Left ventricle myocardium inferior (tissue), 1 donor: ENCODE results near the gene ZNF652. TPM values are rescaled to one million over a fixed set of nuclear protein-coding genes. Genes with fewer than 3 reads are reported as not detected.
"Not testable (repeated sequence)": the region's sequence is repeated elsewhere in the genome, so short reads cannot be mapped to it uniquely, and the experiment has no call there.

Experiments used
- DNase-seq: peaks from one replicate; pipeline ENCODE4 v3.0.0-alpha.2; 2020
- H3K27ac ChIP-seq: fragments of 200-600 bp; replicated peaks from 2 replicates; pipeline ENCODE4 v1.8.0; 2021
- H3K27me3 ChIP-seq: fragments of 200-600 bp; 2 replicates; pipeline ENCODE4 v1.8.0; 2021; ENCODE audit warnings: low read depth
- H3K36me3 ChIP-seq: fragments of 200-600 bp; 2 replicates; pipeline ENCODE4 v1.8.0; 2021
- H3K4me1 ChIP-seq: fragments of 200-600 bp; 2 replicates; pipeline ENCODE4 v1.8.0; 2021
- H3K4me3 ChIP-seq: fragments of 200-600 bp; 2 replicates; pipeline ENCODE4 v1.8.0; 2021; ENCODE audit warnings: mild to moderate bottlenecking, moderate library complexity
- H3K9me3 ChIP-seq: fragments of 200-600 bp; replicated peaks from 2 replicates; pipeline ENCODE4 v1.8.0; 2021
- intact Hi-C: fragments of 100-400 bp; cut with micrococcal nuclease; formaldehyde crosslinking; loops from one replicate; pipeline ENCODE4 v1.11.0; 2022
- total RNA-seq: library from RNA; stranded (reverse); fragmentation: NEBNext Ultra II Directional; extraction: Animal tissue kit (Norgen Biotek cat#: 25700); gene quantifications from one replicate; pipeline ENCODE4 v1.2.1, GENCODE V29; 2021
- TF ChIP-seq, protein P1 (sequence below): fragments of 200-600 bp; IDR thresholded peaks from 2 replicates; pipeline ENCODE4 v1.8.0; 2021; ENCODE audit warnings: antibody characterized with exemption, mild to moderate bottlenecking, borderline replicate concordance
- donor health status: DM: no; HTN: yes; CAD: no; lungs with severe emphysema.

The ZNF652 gene
- total RNA-seq, 1 donor from 2014 or later, result 19.2 TPM

DNA sequence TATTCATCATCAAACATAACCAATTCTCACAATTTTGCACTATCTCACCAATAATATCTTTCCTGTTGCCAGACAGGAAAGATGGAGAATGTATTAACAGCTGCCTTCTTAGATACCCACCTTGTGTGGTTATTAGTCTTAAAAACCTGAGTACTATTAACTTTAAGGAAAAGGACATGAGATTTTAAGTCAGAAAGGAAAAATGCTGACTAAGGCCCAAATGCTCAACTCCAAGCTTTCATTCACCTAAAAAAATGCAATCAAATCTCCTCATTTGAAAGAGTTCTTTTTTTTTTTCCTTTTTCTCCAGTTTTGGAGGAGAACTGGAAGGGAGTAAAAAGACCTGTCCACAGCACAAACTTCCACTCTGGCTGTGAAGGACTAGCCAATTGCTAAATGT lies 70.1 kb downstream of the ZNF652 start:
- no peaks in the 10 kb centered on the region for H3K4me1 ChIP-seq
- intact Hi-C loops, result loop anchor here (5.0 kb wide), 1 partner anchor 115 kb away; no protein-coding TSS in a partner anchor
- no peak overlapping the region for H3K27ac ChIP-seq
- DNase-seq, result no peak
- H3K4me3 ChIP-seq, result no peak overlapping the region
- no peaks in the 10 kb centered on the region for H3K9me3 ChIP-seq
- TF ChIP-seq, protein P1, sequence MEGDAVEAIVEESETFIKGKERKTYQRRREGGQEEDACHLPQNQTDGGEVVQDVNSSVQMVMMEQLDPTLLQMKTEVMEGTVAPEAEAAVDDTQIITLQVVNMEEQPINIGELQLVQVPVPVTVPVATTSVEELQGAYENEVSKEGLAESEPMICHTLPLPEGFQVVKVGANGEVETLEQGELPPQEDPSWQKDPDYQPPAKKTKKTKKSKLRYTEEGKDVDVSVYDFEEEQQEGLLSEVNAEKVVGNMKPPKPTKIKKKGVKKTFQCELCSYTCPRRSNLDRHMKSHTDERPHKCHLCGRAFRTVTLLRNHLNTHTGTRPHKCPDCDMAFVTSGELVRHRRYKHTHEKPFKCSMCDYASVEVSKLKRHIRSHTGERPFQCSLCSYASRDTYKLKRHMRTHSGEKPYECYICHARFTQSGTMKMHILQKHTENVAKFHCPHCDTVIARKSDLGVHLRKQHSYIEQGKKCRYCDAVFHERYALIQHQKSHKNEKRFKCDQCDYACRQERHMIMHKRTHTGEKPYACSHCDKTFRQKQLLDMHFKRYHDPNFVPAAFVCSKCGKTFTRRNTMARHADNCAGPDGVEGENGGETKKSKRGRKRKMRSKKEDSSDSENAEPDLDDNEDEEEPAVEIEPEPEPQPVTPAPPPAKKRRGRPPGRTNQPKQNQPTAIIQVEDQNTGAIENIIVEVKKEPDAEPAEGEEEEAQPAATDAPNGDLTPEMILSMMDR, result no peak
- peaks cover 17% of the 10 kb centered on the region for H3K36me3 ChIP-seq
- no peaks in the 10 kb centered on the region for H3K27me3 ChIP-seq

DNA sequence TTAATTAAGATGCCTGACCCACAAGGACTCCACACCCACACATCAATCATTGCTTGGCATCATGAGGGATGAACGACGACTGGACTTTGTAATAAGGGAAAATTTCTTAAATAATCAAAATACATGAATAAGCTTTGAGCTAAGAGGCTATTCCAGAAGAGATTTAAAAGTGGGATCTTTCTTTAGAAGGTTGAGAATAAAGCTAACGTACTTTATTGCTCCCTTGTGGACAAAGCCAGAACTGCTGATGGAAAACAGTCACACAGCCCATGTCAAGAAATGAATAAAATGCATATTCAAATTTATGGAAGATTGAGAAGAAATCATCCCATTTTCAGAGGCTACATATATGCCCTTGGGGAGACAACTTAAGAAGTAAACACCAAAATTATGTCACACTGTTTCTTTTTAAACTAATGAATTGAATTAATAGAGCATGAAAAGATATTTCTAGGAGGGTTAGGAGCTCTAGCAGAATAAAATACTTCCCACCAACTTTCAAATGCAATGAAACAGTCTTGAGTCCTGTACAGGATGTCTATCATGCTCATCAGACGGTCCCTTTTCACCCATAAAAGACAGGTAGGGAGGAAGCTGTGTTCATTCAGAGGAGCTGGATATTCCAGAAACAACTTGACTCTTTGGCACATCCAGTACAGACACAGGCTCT lies 71.2 kb downstream of the ZNF652 start:
- H3K27me3 ChIP-seq, result no peaks in the 10 kb centered on the region
- H3K9me3 ChIP-seq, result no peaks in the 10 kb centered on the region
- no peak for DNase-seq
- H3K4me3 ChIP-seq, result no peak overlapping the region
- H3K36me3 ChIP-seq, result peaks cover 17% of the 10 kb centered on the region
- TF ChIP-seq, protein P1, result peak; percentile 79
- intact Hi-C loops, result loop anchor here (5.0 kb wide), 1 partner anchor 114 kb away; no protein-coding TSS in a partner anchor
- H3K4me1 ChIP-seq, result no peaks in the 10 kb centered on the region
- H3K27ac ChIP-seq, result no peak overlapping the region

DNA sequence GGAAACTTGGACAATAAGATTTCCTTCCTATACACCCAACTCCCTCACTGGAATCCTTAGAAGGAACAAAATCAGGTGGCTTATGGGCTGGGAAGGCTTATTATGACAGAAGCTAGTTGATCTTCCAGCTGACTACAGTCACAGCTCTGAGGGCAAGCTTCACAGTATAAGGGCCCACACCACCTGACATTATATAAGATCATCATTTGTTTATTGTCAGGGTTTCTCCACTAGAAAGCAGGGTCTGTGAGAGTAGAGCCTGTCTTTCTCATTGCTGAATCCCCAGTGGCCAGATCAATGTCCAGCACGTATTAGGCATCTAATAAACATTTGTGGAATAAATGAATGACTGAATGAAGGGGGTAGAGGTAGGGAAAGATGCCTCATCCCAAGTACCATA lies 73.7 kb downstream of the ZNF652 start:
- H3K27me3 ChIP-seq, result no peaks in the 10 kb centered on the region
- no peak overlapping the region for H3K4me3 ChIP-seq
- no peaks in the 10 kb centered on the region for H3K9me3 ChIP-seq
- peaks cover 11% of the 10 kb centered on the region for H3K36me3 ChIP-seq
- TF ChIP-seq, protein P1, result no peak
- intact Hi-C loops, result no loop called here
- no peak for DNase-seq
- H3K4me1 ChIP-seq, result no peaks in the 10 kb centered on the region
- H3K27ac ChIP-seq, result no peak overlapping the region

DNA sequence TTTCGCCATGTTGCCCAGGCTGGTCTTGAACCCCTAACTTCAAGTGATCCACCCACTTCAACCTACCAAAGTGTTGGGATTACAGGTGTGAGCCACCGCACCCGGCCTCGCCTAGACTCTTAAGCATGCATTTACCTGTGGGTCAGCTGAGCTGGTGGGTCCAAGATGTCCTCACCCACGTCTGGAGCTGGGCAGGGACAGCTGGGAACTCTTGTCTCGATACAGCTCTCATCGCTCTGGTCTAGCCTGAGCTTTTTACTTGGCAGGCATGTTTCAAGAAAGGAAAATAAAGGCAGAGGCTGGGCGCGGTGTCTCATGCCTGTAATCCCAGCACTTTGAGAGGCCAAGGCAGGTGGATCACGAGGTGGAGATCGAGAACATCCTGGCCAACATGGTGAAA lies 74.6 kb downstream of the ZNF652 start:
- TF ChIP-seq, protein P1, result no peak
- Histone ChIP-seq H3K27me3 (no peaks in the 10 kb centered on the region), H3K4me1 (no peaks in the 10 kb centered on the region), H3K36me3 (peaks cover 4% of the 10 kb centered on the region), H3K4me3 (no peak overlapping the region), H3K27ac (no peak overlapping the region), H3K9me3 (no peaks in the 10 kb centered on the region)
- DNase-seq, result no peak
- intact Hi-C loops, result no loop called here

DNA sequence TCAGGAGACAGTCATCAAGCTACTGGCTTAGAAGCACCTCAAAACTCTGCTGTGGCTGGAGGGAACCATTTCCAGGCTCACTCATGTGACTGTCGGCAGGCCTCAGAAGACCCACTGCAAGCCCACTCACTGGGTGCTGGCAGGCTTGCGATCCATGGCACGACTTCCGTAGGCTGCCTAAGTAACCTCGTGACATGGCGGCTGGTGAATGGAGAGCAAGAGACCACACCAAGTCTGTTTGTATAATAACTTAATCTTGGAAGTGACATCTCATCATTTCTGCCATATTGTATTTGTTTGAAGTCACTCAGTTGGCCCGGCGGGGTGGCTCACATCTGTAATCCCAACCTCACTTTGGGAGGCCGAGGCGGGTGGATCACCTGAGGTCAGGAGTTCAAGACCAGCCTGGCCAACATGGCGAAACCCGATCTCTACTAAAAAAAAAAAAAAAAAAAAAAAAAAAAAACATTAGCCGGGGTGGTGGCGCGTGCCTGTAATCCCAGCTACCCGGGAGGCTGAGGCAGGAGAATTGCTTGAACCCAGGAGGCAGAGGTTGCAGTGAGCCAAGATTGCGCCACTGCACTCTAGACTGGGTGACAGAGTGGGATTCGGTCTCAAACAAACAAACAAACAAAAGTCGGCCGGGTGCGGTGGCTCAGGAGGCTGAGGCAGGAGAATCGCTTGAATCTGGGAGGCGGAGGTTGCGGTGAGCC lies 75.6 kb downstream of the ZNF652 start:
- H3K27ac ChIP-seq, H3K36me3 ChIP-seq, H3K4me3 ChIP-seq, H3K27me3 ChIP-seq, intact Hi-C loops, H3K4me1 ChIP-seq, H3K9me3 ChIP-seq, DNase-seq: not testable (repeated sequence)

DNA sequence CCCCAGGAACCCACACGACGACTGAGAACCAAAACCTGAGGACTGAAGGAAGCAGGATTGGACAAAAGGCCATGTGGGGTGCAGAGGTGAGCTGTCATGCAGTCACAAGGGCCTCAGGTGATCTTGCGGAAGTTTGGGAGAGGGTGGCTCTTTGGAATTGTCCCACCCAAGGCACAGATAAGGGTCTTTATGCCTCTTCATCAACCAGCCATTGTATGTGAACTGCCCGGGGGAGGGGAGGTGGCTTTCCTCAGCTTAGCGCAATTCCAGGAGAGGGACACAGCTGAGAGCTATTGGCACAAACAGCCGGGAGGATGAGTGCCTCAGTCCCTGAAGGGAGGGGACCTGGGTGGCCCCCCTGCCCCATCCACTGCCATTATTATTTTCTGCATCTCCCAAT lies 76.3 kb downstream of the ZNF652 start:
- Histone ChIP-seq H3K4me1 (no peaks in the 10 kb centered on the region), H3K4me3 (no peak overlapping the region), H3K36me3 (no peaks in the 10 kb centered on the region), H3K27ac (no peak overlapping the region), H3K27me3 (no peaks in the 10 kb centered on the region), H3K9me3 (peaks cover 4% of the 10 kb centered on the region)
- TF ChIP-seq, protein P1, result no peak
- no peak for DNase-seq
- intact Hi-C loops, result no loop called here
